Choroid plexus epithelial cell (primary cell): Measurements from ENCODE around the gene SLC4A1.

ENCODE experiments used
- DNase-seq: peaks from one replicate; pipeline ENCODE4 v3.0.0-alpha.2; 2010; ENCODE audit warnings: low read depth
- H3K4me3 ChIP-seq: 2 replicates; pipeline ENCODE4 v1.5.1; 2011; ENCODE audit warnings: low read depth, mild to moderate bottlenecking, control low read depth, low read length, moderate library complexity
- CTCF ChIP-seq: conservative IDR thresholded peaks from 2 replicates; pipeline ENCODE4 v1.5.1; 2011; ENCODE audit warnings: low read depth, mild to moderate bottlenecking, control low read depth, inconsistent platforms, low read length, moderate library complexity

Gene SLC4A1

GRCh38 chr17:44212507-44213402 is 55.2 kb downstream of the SLC4A1 start:
- DNase-seq, result no peak
- no peak overlapping the region for H3K4me3 ChIP-seq
- no peak for TF ChIP-seq CTCF

- DNase-seq, result no peak
- no peak for TF ChIP-seq CTCF
- H3K4me3 ChIP-seq, result no peak overlapping the region
Observed at GRCh38 chr17:44211281-44212265, 56.4 kb downstream of the SLC4A1 start.

- H3K4me3 ChIP-seq, result no peak overlapping the region
- peak; percentile 89 for DNase-seq
- peak; percentile 76 for TF ChIP-seq CTCF
Observed at GRCh38 chr17:44210342-44211192, 57.4 kb downstream of the SLC4A1 start.

- no peak for DNase-seq
- no peak for TF ChIP-seq CTCF
- no peak overlapping the region for H3K4me3 ChIP-seq
Observed at GRCh38 chr17:44209786-44210341, 58.1 kb downstream of the SLC4A1 start.

GRCh38 chr17:44207743-44208142 is 60.2 kb downstream of the SLC4A1 start:
- H3K4me3 ChIP-seq, result no peak overlapping the region
- DNase-seq, result no peak
- no peak for TF ChIP-seq CTCF

- no peak for TF ChIP-seq CTCF
- no peak overlapping the region for H3K4me3 ChIP-seq
- DNase-seq, result no peak
Observed at GRCh38 chr17:44207319-44207718, 60.6 kb downstream of the SLC4A1 start.
